SK-N-SH treated with all-trans-retinoic acid at 6 μM for 48 hours (cell line): ENCODE measurements around the gene PRKCB.

Experiments
- ARNTL ChIP-seq: fragments of 450-650 bp; formaldehyde crosslinking; IDR thresholded peaks from 2 replicates; pipeline ENCODE4 v1.5.0; 2020; ENCODE audit warnings: low read depth, mild to moderate bottlenecking, moderate library complexity, borderline replicate concordance
- BACH2 ChIP-seq: fragments of 250-450 bp; sonication (Bioruptor Pico); IDR thresholded peaks from 2 replicates; pipeline ENCODE4 v1.9.0; 2021; ENCODE audit warnings: mild to moderate bottlenecking, borderline replicate concordance
- CSDC2 ChIP-seq: fragments of 250-450 bp; sonication (Bioruptor Pico); IDR thresholded peaks from 2 replicates; pipeline ENCODE4 v1.5.0; 2020; ENCODE audit warnings: mild to moderate bottlenecking, moderate library complexity
- PATZ1 ChIP-seq: fragments of 250-450 bp; sonication (Bioruptor Pico); IDR thresholded peaks from 2 replicates; pipeline ENCODE4 v1.8.0; 2020; ENCODE audit warnings: mild to moderate bottlenecking, moderate library complexity, borderline replicate concordance
- POU6F1 ChIP-seq: fragments of 250-450 bp; sonication (Bioruptor Pico); IDR thresholded peaks from 2 replicates; pipeline ENCODE4 v1.8.0; 2021; ENCODE audit warnings: low read depth, mild to moderate bottlenecking, moderate library complexity, borderline replicate concordance
- PPARA ChIP-seq: fragments of 250-450 bp; sonication (Bioruptor Pico); IDR thresholded peaks from 2 replicates; pipeline ENCODE4 v1.5.0; 2020; ENCODE audit warnings: mild to moderate bottlenecking, borderline replicate concordance
- TSHZ2 ChIP-seq: fragments of 250-450 bp; sonication (Bioruptor Pico); IDR thresholded peaks from 2 replicates; pipeline ENCODE4 v1.5.0; 2020; ENCODE audit warnings: mild to moderate bottlenecking, moderate library complexity
- ZC3H10 ChIP-seq: fragments of 250-450 bp; sonication (Bioruptor Pico); IDR thresholded peaks from 2 replicates; pipeline ENCODE4 v1.5.1; 2021; ENCODE audit warnings: mild to moderate bottlenecking, moderate library complexity
- ZFP3 ChIP-seq: fragments of 250-450 bp; sonication (Bioruptor Pico); IDR thresholded peaks from 2 replicates; pipeline ENCODE4 v1.5.0; 2020; ENCODE audit warnings: mild to moderate bottlenecking, moderate library complexity
- ZFP30 ChIP-seq: fragments of 450-650 bp; formaldehyde crosslinking; IDR thresholded peaks from 2 replicates; pipeline ENCODE4 v1.5.0; 2022; ENCODE audit warnings: mild to moderate bottlenecking, moderate library complexity
- TF ChIP-seq, protein P1 (sequence below): fragments of 250-450 bp; sonication (Bioruptor Pico); IDR thresholded peaks from 2 replicates; pipeline ENCODE4 v1.5.1; 2020; ENCODE audit warnings: low read depth, mild to moderate bottlenecking, moderate library complexity
- TF ChIP-seq, protein P2 (sequence below): fragments of 250-450 bp; sonication (Bioruptor Pico); IDR thresholded peaks from 2 replicates; pipeline ENCODE4 v1.5.1; 2021; ENCODE audit warnings: mild to moderate bottlenecking, moderate library complexity

DNA sequence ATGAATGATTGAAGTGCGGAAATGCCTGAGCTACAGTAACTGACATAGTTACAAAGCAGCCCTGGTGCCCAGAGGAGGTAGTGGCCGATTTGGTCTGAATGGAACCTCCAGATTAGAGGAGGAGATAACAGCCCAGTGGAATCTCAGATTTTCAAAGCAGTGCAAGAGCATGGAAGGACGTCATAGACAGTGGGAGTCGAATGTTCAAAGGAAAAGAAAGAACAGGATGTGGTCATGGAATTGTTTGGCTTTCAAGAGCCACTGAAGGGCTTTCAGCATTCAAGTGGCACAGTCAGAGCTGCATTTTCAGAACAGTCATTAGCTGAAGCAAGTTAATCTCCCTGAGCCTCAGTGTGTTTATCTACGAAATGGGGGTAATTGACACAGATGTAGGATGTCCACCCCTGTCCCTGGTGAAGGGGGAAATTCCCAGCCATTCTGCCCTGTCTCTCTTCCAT lies 315.7 kb downstream of the PRKCB start:
- TF ChIP-seq ARNTL (no peak), POU6F1 (CRISPR knock-in tag) (no peak), PATZ1 (CRISPR knock-in tag) (no peak), CSDC2 (CRISPR knock-in tag) (no peak), BACH2 (CRISPR knock-in tag) (no peak), ZFP3 (no peak), PPARA (no peak), TSHZ2 (no peak), ZC3H10 (CRISPR knock-in tag) (no peak), ZFP30 (CRISPR knock-in tag) (no peak)
- TF ChIP-seq, protein P1, sequence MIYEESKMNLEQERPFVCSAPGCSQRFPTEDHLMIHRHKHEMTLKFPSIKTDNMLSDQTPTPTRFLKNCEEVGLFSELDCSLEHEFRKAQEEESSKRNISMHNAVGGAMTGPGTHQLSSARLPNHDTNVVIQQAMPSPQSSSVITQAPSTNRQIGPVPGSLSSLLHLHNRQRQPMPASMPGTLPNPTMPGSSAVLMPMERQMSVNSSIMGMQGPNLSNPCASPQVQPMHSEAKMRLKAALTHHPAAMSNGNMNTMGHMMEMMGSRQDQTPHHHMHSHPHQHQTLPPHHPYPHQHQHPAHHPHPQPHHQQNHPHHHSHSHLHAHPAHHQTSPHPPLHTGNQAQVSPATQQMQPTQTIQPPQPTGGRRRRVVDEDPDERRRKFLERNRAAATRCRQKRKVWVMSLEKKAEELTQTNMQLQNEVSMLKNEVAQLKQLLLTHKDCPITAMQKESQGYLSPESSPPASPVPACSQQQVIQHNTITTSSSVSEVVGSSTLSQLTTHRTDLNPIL (CRISPR knock-in tag): no peak
- TF ChIP-seq, protein P2, sequence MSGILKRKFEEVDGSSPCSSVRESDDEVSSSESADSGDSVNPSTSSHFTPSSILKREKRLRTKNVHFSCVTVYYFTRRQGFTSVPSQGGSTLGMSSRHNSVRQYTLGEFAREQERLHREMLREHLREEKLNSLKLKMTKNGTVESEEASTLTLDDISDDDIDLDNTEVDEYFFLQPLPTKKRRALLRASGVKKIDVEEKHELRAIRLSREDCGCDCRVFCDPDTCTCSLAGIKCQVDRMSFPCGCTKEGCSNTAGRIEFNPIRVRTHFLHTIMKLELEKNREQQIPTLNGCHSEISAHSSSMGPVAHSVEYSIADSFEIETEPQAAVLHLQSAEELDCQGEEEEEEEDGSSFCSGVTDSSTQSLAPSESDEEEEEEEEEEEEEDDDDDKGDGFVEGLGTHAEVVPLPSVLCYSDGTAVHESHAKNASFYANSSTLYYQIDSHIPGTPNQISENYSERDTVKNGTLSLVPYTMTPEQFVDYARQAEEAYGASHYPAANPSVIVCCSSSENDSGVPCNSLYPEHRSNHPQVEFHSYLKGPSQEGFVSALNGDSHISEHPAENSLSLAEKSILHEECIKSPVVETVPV (CRISPR knock-in tag): no peak
